GM12865 (cell line): ENCODE results near the gene CACFD1.

Source experiments
- DNase-seq: peaks from one replicate; pipeline ENCODE4 v3.0.0; 2010; ENCODE audit warnings: low read depth
- H3K4me3 ChIP-seq: 2 replicates; pipeline ENCODE4 v1.5.1; 2011; ENCODE audit warnings: mild to moderate bottlenecking, low read depth, low read length, control low read depth
- TF ChIP-seq, protein P1 (sequence below): IDR thresholded peaks from 2 replicates; pipeline ENCODE4 v1.5.1; 2011; ENCODE audit warnings: low read length, control low read depth, low read depth, inconsistent platforms; ENCODE audit not compliant: insufficient read depth; ENCODE audit errors: missing control alignments

CACFD1 gene

DNA sequence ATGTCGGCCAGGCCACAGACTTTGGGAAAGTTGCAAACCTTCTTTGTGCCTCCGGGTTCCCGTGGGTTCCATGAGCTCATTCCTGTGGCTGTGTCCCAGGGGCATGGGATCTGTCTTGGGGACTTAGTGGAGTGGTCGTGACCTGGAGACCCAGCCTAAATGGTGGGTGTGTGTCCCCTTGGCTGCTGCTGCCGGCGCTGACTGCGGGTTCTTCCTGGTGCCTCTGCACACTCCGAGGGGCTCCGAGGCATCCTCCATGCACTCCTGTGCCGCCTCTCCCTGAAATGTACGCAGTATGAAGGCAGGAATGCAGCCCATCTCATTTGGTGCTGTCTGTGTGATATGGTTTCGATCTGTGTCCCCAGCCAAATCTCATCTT is 40.1 kb downstream of the CACFD1 start:
- DNase-seq: no peak
- TF ChIP-seq, protein P1, sequence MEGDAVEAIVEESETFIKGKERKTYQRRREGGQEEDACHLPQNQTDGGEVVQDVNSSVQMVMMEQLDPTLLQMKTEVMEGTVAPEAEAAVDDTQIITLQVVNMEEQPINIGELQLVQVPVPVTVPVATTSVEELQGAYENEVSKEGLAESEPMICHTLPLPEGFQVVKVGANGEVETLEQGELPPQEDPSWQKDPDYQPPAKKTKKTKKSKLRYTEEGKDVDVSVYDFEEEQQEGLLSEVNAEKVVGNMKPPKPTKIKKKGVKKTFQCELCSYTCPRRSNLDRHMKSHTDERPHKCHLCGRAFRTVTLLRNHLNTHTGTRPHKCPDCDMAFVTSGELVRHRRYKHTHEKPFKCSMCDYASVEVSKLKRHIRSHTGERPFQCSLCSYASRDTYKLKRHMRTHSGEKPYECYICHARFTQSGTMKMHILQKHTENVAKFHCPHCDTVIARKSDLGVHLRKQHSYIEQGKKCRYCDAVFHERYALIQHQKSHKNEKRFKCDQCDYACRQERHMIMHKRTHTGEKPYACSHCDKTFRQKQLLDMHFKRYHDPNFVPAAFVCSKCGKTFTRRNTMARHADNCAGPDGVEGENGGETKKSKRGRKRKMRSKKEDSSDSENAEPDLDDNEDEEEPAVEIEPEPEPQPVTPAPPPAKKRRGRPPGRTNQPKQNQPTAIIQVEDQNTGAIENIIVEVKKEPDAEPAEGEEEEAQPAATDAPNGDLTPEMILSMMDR: no peak
- no peak overlapping the region for H3K4me3 ChIP-seq

DNA sequence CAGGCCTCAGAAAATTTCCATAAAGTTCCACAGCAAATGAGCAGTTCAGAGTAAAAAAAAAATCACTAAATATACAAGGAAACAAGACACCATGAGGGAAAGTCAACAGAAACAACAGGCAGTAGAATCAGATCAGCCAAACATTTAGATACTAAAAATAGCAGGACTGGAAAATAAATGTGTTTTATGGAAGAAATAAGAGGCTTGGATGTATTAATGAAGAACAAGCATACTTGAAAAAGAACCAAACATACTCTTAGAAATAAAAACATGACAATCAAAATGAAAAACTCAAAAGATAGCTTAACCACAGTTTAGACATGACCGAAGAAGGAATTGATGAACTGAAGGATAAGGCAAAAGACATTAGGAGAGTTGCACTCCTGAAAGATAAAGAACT is 42.3 kb downstream of the CACFD1 start:
- TF ChIP-seq, protein P1: no peak
- no peak overlapping the region for H3K4me3 ChIP-seq
- no peak for DNase-seq

DNA sequence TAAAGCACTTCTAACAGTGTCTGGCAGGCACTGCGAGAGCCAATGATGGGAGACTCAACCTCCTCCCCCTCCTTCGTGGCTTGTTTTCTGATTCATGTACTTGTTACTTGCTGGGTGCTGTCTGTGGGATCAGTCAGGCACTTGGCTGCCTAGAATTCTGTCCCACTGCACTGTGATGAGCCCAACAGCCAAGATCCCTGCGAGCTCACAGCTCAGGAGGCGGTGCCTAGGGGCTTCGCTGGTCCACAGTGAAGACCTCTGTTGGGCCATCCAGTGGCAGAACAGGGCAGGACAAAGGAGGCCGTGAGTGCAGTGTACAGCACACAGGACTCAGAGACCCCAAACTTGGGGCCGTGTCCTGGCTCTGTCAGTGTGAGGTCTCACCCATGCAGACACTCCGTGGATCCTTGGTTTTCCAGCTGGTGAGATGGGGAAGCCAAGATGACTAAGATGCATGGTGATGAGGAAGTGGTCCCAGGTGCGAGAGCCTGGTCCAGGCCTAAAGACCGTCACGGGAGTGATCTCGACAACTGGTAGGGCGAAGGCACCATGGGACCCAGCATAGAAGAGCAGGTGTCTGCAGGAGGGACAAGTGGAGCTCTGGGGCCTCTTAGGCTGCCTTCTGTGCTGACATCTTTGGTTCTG is 45.5 kb downstream of the CACFD1 start:
- H3K4me3 ChIP-seq: no peak overlapping the region
- TF ChIP-seq, protein P1: no peak

DNA sequence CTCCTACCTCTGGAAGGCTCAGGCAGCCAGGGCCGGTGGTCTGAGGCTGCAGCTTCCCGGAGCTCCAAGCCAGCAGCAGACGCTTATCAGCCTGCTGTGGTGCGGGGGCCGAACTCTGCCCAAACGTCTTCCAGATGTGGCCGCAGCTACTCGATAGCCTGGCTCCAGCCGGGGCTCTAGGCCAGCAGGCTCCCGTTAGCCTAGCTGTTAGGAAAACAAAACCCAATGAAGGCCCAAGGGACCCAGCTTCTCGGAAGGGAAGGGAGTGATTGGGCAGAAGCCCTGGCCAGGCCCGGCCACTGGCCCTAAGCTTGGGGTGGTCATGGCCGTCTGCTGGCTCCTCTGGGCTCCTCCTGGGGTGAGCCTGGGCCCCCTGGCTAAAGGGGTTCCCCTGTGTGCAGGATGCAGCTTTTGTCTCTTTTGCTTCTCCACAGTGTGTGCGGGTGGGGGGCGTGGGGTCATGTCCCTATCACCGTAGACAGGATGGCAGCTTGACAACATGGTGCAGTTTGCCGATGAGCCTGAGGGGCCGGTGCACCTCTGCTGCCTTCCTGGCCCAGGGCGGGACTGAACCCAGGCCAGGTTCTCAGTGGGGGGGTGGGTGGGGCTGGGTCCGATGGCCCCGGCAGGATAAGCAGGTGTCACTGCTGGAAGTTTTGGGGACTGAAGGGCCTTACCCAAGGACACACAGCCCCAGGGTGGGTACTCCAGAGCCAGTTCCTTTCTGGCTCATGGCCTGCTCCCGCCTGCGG is 46.3 kb downstream of the CACFD1 start:
- no peak for DNase-seq
- TF ChIP-seq, protein P1: no peak

More for the DNA sequence above, 45.5 kb downstream of the CACFD1 start:
- DNase-seq: no peak

DNA sequence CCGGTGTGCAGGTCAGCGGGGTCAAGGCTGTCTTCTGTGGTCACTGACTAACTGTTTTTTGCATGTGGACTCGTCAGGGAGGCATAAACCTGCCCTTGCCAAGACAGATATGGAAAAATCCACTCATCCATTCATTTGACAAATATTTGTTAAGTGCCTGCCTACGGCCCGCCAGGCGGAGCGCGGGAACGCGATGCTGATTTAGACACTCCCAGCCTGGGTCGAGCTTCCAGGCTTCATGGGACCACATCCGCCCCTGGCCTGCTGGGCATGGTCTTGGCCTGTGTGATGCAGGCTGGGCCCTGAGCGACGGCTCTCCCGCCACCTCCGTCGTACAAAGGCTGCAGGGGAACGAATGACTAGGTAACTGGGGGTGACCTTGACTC is 46.9 kb downstream of the CACFD1 start:
- no peak for DNase-seq

More for the DNA sequence above, 46.3 kb downstream of the CACFD1 start:
- no peak overlapping the region for H3K4me3 ChIP-seq

DNA sequence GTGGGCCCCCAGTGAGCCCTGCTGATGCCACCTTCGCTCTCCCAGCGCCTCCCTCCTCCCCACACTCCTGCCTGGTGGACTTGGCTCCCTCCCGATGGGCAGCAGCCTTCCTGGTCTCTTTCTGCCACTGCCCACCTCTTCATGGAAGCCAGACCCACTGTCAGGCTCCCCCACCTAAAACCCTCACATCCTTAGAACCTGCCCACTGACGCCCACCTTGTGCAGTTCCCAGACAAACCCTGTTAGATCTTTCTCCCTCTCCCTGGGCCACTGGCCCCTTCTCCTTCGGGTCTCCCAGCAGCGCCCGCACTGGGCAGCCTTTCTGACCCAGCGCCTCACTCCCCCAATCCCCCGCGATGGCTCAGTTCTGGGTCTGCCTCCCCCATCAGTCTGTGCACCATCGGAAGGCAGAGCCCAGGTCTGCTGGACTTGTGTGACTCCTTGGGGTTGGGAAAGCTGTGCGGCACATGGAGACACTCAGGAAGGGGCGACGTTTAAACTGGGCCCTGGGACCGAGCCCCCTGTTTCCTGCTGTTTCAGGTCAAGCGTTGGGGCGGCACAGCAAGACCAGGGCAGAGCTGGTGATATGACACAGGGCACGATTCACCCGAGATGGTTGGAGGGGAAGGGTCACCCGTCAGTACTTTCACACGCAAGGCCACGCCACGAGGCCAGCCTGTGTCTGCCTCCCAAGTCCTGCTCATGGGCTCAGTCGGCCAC is 47.6 kb downstream of the CACFD1 start:
- TF ChIP-seq, protein P1: no peak

More for the DNA sequence above, 46.9 kb downstream of the CACFD1 start:
- H3K4me3 ChIP-seq: no peak overlapping the region
- TF ChIP-seq, protein P1: no peak

More for the DNA sequence above, 47.6 kb downstream of the CACFD1 start:
- DNase-seq: no peak
- H3K4me3 ChIP-seq: no peak overlapping the region
